Measurements from ENCODE around the gene NMB. TPM values are rescaled to one million over a fixed set of nuclear protein-coding genes. Genes with fewer than 3 reads are reported as not detected.
A peak's percentile ranks its signal among the peaks of the same experiment; 100 is the strongest.

NMB gene
- 1 to 10 TPM; 1.0 to 2.1 (median 1.2) TPM for total RNA-seq
- polyA plus RNA-seq, result 1 to 10 TPM; 3.1 to 6.3 (median 5.6) TPM
- long read RNA-seq, donor 1, result 0 reads
- long read RNA-seq, donor 2, partial matches to known transcripts, result 0 of 3 reads
- long read RNA-seq, donor 2, other reads (novel, unspliced or antisense), result 1 of 3 reads

DNA sequence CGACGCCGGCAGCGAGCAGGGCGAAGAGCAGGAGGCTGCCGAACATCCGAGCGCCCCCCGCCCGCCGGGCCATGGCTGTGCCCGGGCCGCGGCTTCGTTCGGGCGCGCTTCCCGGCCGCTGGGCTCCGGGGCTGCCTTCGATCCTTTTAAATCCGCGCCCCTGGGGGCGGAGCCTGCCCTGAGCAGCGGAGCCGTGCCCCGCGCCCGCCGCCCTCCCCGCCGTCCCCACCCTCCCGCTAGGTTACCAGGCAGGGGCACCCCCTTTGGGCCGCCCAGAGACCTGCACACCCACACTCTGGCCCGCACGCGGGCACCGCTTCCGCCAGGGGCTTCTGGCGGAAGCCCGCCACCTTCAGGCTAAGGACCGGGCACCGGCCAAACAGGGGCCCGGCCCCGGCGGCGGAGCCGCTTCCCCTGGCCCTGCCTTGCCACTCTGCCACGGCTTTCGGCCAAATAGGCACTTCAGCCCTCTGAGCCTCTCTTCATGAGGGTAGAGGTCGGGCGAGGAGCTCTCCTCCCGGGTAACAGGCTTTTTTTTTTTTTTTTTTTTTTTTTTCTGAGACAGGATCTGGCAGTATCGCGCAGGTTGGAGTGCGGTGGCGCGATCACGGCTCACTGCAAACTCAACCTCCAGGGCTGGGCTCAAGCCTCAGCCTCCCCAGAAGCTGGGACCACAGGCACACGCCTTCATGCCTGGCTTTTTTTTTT is at the start of gene NMB:
TSS of gene NMB (minus strand) at position 120 of the 708 bp plus-strand sequence. CDS start at position 73, 47 bp downstream.
- peak; percentile 61 to 80 (median 74) for ATAC-seq
- intact Hi-C loops (cut with DNase I), result loop anchor here in 1 of 2 donors (5.0 to 10.0 kb wide), 2 partner anchors 219 to 267 kb away; no protein-coding TSS in a partner anchor
- peak; percentile 44 for TF ChIP-seq CTCF (IDR thresholded peaks at IDR 0.05)
- Histone ChIP-seq H3K36me3 (ENCODE audit: insufficient read depth in 1 of 2, low read depth in 1 of 2) (peaks cover 3 to 5% of the 10 kb centered on the region in 2 donors), H3K4me1 (peaks cover 18% of the 10 kb centered on the region), H3K4me3 (peak within 1 kb of the TSS; percentile 73), H3K27me3 (ENCODE audit: insufficient read depth in 3 of 3, low read length in 2 of 3) (no peaks in the 10 kb centered on the region), H3K9me3 (no peaks in the 10 kb centered on the region), H3K27ac (peak within 1 kb of the TSS; percentile 80)
- WGBS, 3 donors, result 1 to 2% (median 1%) methylated on average over 43 to 61 of the region's 61 CpGs
- DNase-seq, result peak; percentile 81 to 90

- H3K27ac ChIP-seq, result peak overlapping the region; percentile 62
- peaks cover 20% of the 10 kb centered on the region for H3K4me1 ChIP-seq
- H3K4me3 ChIP-seq, result no peak overlapping the region
- no peaks in the 10 kb centered on the region for H3K9me3 ChIP-seq
- ATAC-seq (no peak), DNase-seq (no peak)
- intact Hi-C loops (cut with DNase I), result loop anchor here in 1 of 2 donors (5.0 kb wide), 1 partner anchor 37 kb away; no protein-coding TSS in a partner anchor
- peaks cover 0 to 3% of the 10 kb centered on the region in 2 donors for H3K36me3 ChIP-seq (ENCODE audit: insufficient read depth in 1 of 2, low read depth in 1 of 2)
- 81 to 87% (median 87%) methylated on average over 5 of the region's 5 CpGs for WGBS, 3 donors
- H3K27me3 ChIP-seq (ENCODE audit: insufficient read depth in 3 of 3, low read length in 2 of 3), result no peaks in the 10 kb centered on the region
- TF ChIP-seq CTCF (IDR thresholded peaks at IDR 0.05), result no peak
Observed at GRCh38 chr15:84703808-84704207, 45.8 kb upstream of the NMB start.

GRCh38 chr15:84702961-84703482 is 45.0 kb upstream of the NMB start:
- 13 to 23% (median 15%) methylated on average over 4 of the region's 4 CpGs for WGBS, 3 donors
- Histone ChIP-seq H3K36me3 (ENCODE audit: insufficient read depth in 1 of 2, low read depth in 1 of 2) (peaks cover 0 to 3% of the 10 kb centered on the region in 2 donors), H3K27ac (peak overlapping the region; percentile 62), H3K4me3 (no peak overlapping the region), H3K27me3 (ENCODE audit: insufficient read depth in 3 of 3, low read length in 2 of 3) (no peaks in the 10 kb centered on the region), H3K4me1 (peaks cover 22% of the 10 kb centered on the region), H3K9me3 (no peaks in the 10 kb centered on the region)
- peak; percentile 61 to 82 (median 78) for ATAC-seq
- intact Hi-C loops (cut with DNase I), result loop anchor here in 1 of 2 donors (5.0 kb wide), 1 partner anchor 36 kb away; no protein-coding TSS in a partner anchor
- TF ChIP-seq CTCF (IDR thresholded peaks at IDR 0.05), result no peak
- DNase-seq, result peak in 1 of 2 donors; percentile 26

DNA sequence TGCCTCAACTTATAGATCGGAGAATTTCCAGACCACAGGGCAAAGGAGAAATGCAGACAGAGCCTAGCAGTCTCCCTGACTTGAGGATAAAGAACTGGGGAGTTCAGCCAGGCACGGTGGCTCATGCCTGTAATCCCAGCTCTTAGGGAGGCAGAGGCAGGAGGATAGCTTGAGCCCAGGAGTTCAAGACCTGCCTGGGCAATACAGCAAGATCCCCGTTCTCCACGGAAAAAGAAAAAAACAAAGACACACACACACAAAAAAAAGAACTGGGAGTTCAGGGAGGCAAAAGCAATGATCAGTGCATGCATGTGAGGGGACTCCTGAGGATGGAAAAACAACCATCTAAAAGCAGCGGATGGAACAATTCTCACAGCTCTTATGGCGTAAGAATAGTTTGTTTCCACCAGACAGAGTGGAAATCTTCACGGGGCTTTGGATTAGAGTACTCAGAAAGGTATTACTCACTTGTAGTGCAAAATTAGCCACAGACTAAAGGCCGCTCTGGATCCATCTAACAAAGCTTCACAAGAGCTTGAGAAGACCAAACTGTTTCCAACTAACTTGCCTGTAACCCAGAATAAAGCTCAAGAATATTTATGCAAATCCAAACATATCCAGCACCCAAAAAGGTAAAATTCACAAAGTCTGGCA is 41.7 kb upstream of the NMB start:
- 85 to 91% (median 87%) methylated on average over 8 of the region's 8 CpGs for WGBS, 3 donors
- DNase-seq, result no peak
- no peak overlapping the region for H3K4me3 ChIP-seq
- no peaks in the 10 kb centered on the region for H3K9me3 ChIP-seq
- no peaks in the 10 kb centered on the region for H3K36me3 ChIP-seq (ENCODE audit: insufficient read depth in 1 of 2, low read depth in 1 of 2)
- no peak for TF ChIP-seq CTCF (IDR thresholded peaks at IDR 0.05)
- ATAC-seq, result no peak
- H3K27ac ChIP-seq, result no peak overlapping the region
- peaks cover 36% of the 10 kb centered on the region for H3K4me1 ChIP-seq
- intact Hi-C loops (cut with DNase I), result loop anchor here in 1 of 2 donors (5.0 kb wide), 1 partner anchor 32 kb away; no protein-coding TSS in a partner anchor
- no peaks in the 10 kb centered on the region for H3K27me3 ChIP-seq (ENCODE audit: insufficient read depth in 3 of 3, low read length in 2 of 3)
